Stimulated activated CD4-positive, alpha-beta T cell treated with anti-CD3 and anti-CD28 coated beads, Interleukin-2, amount 100 ng/mL, for 48 hours (primary cell): ENCODE results near the gene TUBB1.
A peak's percentile ranks its signal among the peaks of the same experiment; 100 is the strongest.
"Not testable (repeated sequence)": the region's sequence is repeated elsewhere in the genome, so short reads cannot be mapped to it uniquely, and the experiment has no call there.

ENCODE experiments used
- DNase-seq, 2 donors: peaks; one replicate each; pipeline ENCODE4 v3.0.0-alpha.2; 2020

TUBB1 gene

GRCh38 chr20:59006864-59007664 lies 12.2 kb upstream of the TUBB1 start, which contains the start of gene CTSZ:
Gene CTSZ, minus strand, starts transcription at chr20:59007254. Its CDS starts 126 bp downstream, at chr20:59007128.
- peak; percentile 39 to 48 for DNase-seq

- DNase-seq, result no peak
Measured at GRCh38 chr20:59007665-59008511, 11.3 kb upstream of the TUBB1 start.

GRCh38 chr20:59008715-59009336 lies 10.4 kb upstream of the TUBB1 start:
- no peak for DNase-seq

DNA sequence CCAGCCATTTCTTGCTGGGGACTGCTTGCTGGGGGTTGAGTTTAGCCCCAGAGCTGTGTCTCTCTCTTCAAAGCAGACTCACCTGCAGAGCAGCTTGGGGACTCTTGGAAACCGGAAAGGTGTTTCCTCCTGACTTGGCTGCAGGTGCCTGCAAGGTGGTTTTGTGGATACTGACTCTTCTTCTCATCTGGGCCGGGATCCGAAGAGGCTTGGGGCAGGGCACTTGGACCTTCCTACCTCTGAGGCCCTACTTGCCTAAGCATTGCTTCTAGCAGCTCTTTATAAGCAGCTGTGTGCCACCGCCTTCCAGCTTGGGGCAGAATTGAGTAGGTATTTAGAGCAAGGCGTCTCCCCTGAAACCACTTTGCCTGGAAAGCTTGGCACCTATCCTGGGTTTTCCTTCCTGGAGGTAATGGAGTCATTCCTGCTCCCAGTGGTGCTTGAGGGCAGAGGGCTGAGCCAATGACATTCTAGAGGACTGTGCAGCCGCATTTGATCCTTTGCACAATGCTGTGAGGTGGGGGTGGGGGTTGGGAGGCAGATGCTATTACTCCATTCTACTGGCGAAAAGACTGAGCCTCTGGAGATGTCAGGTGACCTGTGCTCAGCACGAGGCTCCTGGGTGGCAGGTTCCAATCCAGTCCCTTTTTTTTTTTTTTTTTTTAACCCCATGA lies 8.8 kb upstream of the TUBB1 start:
- DNase-seq, result no peak

DNA sequence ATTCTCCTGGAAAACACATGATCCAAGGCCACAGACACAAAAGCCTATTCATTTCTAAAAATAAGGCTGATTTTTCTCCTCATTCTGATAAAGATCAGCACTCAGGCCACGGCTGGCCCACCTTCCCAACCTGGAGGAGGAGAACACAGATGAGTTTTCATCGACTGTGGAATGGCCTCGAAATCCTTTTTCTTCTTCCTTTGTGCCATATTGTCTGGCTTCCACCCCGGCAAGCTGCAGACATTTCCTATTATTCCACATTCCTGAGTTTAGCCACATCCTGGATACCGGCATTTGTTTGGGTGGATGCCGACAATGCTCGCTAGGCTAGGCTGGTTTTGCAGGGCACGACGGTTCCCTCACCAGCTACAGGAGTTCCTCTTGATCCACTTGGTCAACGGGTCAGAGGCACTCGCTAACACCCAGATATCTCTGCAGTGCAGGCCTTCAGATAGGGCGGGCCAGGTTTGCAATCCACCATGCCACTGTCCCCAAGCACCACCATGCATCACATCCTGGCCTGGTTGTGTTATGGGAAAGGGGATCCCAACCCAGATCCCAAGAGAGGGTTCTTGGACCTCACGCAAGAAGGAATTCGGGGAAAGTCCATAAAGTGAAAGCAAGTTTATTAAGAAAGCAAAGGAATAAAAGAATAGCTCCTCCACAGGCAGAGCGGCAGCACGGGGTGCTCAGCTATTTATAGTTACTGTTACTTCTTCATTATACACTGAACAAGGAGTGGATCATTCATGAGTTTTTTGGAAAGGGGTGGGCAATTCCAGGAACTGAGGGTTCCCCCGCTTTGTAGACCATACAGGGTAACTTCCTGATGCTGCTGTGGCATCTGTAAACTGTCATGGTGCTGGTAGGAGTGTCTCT lies 8.0 kb upstream of the TUBB1 start:
- DNase-seq, result no peak

DNA sequence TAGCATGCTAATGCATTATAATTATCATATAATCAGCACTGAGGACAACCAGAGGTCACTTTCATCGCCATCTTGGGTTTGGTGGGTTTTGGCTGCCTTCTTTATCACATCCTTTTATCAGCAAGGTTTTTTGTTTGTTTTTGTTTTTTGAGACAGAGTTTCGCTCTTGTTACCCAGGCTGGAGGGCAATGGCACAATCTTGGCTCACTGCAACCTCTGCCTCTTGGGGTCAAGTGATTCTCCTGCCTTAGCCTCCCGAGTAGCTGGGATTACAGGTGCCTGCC lies 7.4 kb upstream of the TUBB1 start:
- not testable (repeated sequence) for DNase-seq

DNA sequence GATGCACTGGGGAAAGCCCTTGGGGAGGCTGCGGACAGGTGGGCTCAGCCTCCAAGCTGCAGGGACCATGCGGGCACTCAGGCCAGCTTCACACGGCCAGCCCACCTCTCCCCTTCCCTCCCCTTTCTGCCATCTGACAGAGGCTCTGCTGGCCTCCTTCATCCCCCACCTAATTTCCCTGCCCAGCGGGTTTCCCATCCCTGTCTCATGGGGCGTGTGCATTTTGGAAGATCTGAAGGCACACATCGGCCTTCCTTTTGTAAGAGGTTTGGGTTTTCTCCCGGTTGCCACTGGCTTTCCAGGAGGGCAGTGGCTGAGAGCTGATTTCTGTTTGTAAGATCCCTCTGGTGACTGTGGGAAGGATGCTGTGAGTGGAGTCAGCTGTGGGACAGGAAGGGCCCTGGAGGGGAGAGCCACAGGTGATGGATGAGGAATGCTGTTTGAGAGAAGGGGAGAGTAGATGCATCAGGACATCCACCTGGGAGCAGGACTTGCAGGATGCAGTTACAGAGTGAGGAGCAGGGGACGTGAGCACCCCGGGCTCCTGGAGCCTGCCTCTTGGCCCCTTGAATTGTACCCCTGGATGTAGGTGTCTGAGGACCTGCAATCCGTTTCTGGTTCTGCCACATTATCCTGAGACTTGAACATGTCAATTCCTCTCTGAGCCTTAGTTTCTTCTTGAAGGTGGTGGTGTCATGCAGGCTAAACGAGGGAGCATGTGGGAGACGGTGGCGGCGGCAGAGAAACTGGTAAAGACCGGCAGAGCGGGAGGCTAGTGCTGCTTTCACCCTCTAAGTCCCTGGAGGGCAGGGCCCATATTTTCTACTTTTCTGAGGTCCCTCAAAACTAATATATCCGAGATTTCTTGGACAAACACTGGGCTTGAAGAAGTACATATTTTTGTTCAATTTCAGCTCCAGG lies 5.9 kb upstream of the TUBB1 start:
- DNase-seq, result no peak

DNA sequence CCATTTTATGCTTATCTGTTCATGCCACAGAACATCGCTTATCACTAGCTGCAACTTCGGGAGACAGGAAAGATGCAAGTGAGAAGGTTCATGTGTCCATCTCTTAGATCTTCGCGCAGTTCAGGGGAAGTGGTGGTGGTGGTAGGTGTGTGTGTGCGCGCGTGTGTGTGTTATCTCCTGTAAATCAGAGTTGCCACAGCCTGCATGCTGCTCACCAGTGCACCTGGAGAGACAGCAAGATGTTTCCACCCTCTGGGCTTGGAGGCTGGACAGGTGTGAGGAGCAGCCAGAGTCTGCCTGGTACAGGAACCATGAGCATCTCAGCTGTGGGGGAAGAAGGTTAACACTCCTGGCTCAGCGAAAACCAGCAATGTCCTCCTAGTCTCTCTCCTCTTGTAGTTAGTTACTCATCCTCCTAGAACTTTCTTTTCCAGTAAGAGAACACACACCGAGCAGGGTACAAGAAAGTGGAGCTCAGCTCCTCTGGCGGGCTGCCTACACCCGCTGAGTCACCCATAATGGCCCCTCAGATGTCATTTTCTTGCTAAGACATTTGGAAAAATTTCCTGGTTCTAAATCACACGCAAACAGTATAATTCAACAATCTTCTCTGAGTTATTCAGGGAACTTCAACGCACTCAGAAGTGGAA lies 5.1 kb upstream of the TUBB1 start:
- DNase-seq, result no peak

DNA sequence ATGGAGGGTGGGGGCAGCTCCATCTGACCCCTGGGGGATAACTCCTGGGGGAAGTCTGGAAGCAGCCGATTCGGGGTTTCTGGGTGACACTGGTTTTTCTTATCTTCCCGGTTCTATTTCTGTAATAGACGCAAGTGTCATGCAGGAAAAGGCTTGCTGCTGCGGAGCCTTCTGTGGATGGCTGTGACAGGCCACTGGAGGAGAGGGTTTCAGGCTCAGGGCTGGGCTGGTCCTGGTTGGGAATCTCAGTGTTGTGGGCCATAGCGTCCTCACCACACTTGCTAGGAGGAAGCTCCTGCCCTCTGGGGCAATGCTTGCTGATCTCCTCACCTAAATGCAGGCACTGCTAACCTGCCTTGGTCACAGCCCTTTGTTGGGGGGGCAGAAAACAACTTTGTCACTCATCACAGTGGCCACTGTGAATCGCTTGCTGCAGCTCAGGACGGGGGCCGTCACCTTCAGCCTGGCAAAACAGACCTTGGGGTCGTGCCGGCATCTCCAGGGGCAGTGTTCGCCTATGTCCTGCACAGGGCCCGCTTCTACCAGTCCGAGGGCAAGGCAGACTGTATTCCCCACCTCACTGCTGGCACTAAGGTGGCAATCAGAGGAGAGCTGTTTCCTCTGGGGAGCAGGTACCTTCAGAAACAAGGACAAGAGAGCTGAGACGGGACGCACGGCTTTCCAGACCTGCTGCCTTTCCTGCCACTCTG lies 4.4 kb upstream of the TUBB1 start:
- DNase-seq, result no peak

DNA sequence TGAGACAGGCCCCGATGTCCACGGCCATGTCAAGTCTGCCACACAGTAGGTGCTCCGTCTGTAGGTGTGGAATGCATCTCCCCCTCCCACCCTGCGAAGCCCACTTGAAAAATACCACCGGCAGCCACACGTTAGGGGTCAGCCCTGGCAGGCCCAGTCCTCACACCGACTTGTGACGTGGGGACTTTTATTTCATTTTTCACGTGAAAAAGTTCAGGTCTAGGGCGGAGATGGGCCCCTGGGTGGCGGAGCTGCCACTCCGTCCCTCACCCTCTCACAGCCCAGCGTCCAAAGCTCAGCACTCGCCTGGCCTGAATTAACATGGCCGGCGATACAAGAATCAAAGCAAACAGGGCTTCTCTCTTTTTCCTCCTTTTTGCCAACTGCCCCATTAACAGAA lies 3.8 kb upstream of the TUBB1 start:
- DNase-seq, result no peak

DNA sequence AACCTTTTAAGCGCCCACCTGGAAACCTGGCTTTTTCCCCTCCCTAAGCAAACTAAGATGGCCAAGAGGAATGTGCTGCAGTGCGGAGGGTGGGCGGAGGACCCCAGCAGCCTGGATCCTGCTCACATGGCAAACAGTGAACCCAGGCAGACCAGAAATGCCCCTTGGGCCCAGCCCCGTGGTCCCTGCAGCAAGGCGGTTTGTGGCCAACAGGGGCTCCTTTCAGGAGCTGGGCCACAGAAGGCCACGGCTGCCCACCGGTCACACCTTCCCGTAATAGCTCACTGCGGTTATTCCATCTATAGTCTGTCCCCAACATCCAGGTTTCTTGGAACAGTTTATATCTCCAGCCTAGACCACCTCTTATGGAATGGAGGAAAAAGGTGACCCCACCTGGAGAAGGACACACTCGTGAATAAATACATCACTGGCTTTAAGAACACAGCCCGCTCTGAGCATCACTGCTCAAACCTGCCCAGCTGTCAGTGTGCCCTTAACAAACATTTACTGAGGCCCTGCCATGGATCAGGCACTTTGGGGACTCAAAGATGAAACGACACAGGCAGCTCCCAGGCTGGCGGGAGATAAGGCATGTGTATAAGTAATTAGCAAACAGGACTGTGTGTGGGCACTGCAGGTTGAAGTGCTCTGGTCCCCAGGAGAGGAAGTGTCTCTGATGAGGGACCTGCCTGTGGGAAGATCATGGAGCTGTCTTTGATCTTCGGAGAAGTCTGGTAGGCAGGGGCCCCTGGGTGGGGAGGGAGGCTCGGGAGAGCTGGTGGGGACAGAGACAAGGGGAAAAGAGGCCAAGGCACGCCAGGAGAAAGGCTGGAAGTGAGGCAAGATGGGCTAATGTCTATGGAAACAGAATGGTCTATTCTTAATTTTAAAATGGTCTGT lies 3.2 kb upstream of the TUBB1 start:
- DNase-seq, result no peak

DNA sequence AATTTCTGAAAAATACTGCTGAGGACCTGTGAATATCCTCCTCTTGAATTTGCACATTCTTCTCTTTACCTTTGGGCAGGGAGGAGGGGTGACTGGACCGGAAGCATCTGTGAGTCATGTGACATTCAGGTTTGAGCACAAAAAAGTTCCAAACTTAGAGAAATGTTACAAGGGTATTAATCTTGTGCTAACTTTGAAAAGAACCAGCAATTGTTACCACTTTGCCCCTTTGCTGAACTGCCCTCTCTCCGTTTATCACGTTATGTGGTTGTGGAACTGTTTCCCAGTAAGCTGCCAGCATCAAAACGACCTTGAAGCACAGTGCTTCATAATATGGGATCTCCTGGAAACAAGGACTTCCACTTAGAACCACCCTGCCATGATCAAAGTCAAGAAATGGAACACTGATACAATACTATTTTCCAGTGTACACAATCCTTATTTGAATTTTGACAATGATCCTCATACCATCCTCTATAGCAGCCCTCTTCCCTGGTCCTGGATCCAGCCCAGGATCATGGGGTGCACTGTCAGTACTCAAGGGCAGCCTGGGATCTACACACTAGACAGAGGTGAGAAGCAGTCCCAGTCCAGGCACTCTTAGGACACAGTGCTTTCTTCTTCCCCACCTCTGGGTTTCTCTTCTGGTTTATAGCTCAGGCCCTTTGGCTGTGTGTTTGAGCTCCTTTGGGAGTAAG lies 2.3 kb upstream of the TUBB1 start:
- DNase-seq, result no peak

DNA sequence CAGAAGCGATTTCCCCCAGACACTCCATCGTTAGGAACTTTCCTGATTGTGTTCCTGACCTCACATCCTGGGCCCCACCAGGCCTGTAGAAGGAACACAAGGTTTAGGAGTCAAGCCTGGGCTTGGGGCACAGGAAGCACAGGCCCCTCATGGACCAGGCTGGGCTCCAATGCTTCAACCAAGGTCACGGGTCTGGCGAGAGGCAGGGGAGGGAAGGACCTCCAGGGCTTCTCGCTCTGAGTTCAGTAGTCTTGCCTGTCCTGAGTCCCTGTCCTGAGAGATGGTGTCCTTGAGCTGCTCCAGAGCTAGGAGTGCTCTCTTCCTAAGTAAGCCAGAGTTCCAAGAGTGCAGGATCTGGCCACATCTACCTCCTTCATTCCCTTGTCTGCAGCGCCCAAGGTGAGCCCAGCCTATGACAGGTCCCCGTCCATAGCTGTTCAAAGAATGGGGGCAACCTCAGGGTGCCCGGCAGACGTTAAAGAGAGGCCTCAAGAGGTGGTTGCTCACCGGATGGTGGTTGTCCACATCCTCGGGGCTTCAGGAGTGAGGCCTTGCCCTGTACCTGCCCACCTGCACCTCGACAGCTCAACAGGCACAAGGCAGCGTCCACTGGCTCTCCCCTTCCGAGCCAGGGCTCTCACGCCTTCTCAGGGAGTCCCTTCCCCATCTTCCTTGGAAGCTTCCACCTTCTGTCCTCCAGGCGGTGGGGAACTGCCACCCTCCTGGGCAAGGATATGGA lies 1.6 kb upstream of the TUBB1 start:
- DNase-seq, result no peak

- DNase-seq, result no peak
Measured at GRCh38 chr20:59018817-59019216, 412 bp upstream of the TUBB1 start.

- no peak for DNase-seq
Measured at GRCh38 chr20:59020938-59021551, 1.8 kb downstream of the TUBB1 start.

GRCh38 chr20:59022754-59023153 lies 3.5 kb downstream of the TUBB1 start:
- DNase-seq, result no peak

GRCh38 chr20:59023616-59024015 lies 4.4 kb downstream of the TUBB1 start:
- DNase-seq, result no peak
